Measurements from ENCODE around the gene SH3BP2. TPM values are rescaled to one million over a fixed set of nuclear protein-coding genes. Genes with fewer than 3 reads are reported as not detected.

Gene SH3BP2
- polyA plus RNA-seq, 3 donors: 19.1 to 478 (median 26.9) TPM

- Histone ChIP-seq H2AFZ (ENCODE audit: insufficient read depth, low read depth, low read length, poor library complexity, severe bottlenecking) (no peak overlapping the region), H3K9ac (ENCODE audit: insufficient read depth, low read length, poor library complexity, severe bottlenecking) (no peak overlapping the region), H3K4me2 (replicated peaks; ENCODE audit: extremely low read depth, low read length, poor library complexity, severe bottlenecking) (no peak overlapping the region), H4K20me1 (ENCODE audit: insufficient read depth, low read length) (peaks cover 80% of the 10 kb centered on the region), H3K27me3 (ENCODE audit: control insufficient read depth in 2 of 2, insufficient read depth in 2 of 2, low read length in 2 of 2) (no peaks in the 10 kb centered on the region), H3K9me3 (replicated peaks in 1 of 2; ENCODE audit: control insufficient read depth in 1 of 2, insufficient read depth in 1 of 2, low read length in 2 of 2) (no peaks in the 10 kb centered on the region), H3K4me3 (replicated peaks in 1 of 3; ENCODE audit: low read depth in 2 of 3, low read length in 3 of 3) (no peak overlapping the region), H3K79me2 (ENCODE audit: insufficient read depth, low read length) (peaks cover 50% of the 10 kb centered on the region), H3K36me3 (replicated peaks in 1 of 2; ENCODE audit: control insufficient read depth in 1 of 2, insufficient read depth in 2 of 2, low read length in 2 of 2) (peaks cover 47 to 78% of the 10 kb centered on the region in 2 donors), H3K4me1 (ENCODE audit: control insufficient read depth in 1 of 2, insufficient read depth in 2 of 2, low read length in 2 of 2) (no peaks in the 10 kb centered on the region), H3K27ac (ENCODE audit: low read depth in 1 of 2, low read length in 2 of 2) (peak overlapping the region in 1 of 2 donors; percentile 21)
- intact Hi-C loops (cut with micrococcal nuclease): no loop called here
- H3K9me3 Mint-ChIP-seq: peaks cover 0 to 2% (median 0%) of the 10 kb centered on the region in 7 donors
- peaks cover 0 to 1% (median 0%) of the 10 kb centered on the region in 3 donors for H3K27me3 Mint-ChIP-seq (ENCODE audit: low read depth in 3 of 3)
- H3K36me3 Mint-ChIP-seq: peaks cover 53 to 73% of the 10 kb centered on the region in 2 donors
- peak overlapping the region in 5 of 7 donors; percentile 34 to 63 (median 37) for H3K27ac Mint-ChIP-seq
- no peak for TF ChIP-seq CTCF (IDR thresholded peaks at IDR 0.05)
- WGBS (ENCODE audit: insufficient coverage): 98% methylated on average over 5 of the region's 5 CpGs
- no peak overlapping the region for H3K4me3 Mint-ChIP-seq
- H3K4me1 Mint-ChIP-seq: no peaks in the 10 kb centered on the region
- DNase-seq: no peak
Measured at GRCh38 chr4:2878346-2878745, 85.5 kb downstream of the SH3BP2 start.

GRCh38 chr4:2879026-2879425 is 86.1 kb downstream of the SH3BP2 start:
- 100% methylated on average over 4 of the region's 5 CpGs for WGBS (ENCODE audit: insufficient coverage)
- Mint-ChIP-seq H3K4me1 (no peaks in the 10 kb centered on the region), H3K27me3 (ENCODE audit: low read depth in 3 of 3) (peaks cover 0 to 1% (median 0%) of the 10 kb centered on the region in 3 donors), H3K36me3 (peaks cover 57 to 80% of the 10 kb centered on the region in 2 donors), H3K4me3 (no peak overlapping the region), H3K9me3 (peaks cover 0 to 2% (median 0%) of the 10 kb centered on the region in 7 donors), H3K27ac (peak overlapping the region in 2 of 7 donors; percentile 28 to 66)
- no peaks in the 10 kb centered on the region for H3K4me1 ChIP-seq (ENCODE audit: control insufficient read depth in 1 of 2, insufficient read depth in 2 of 2, low read length in 2 of 2)
- H3K9me3 ChIP-seq (replicated peaks in 1 of 2; ENCODE audit: control insufficient read depth in 1 of 2, insufficient read depth in 1 of 2, low read length in 2 of 2): no peaks in the 10 kb centered on the region
- no peak overlapping the region for H3K4me2 ChIP-seq (replicated peaks; ENCODE audit: extremely low read depth, low read length, poor library complexity, severe bottlenecking)
- DNase-seq: no peak
- H3K27ac ChIP-seq (ENCODE audit: low read depth in 1 of 2, low read length in 2 of 2): peak overlapping the region in 1 of 2 donors; percentile 21
- no peak for TF ChIP-seq CTCF (IDR thresholded peaks at IDR 0.05)
- intact Hi-C loops (cut with micrococcal nuclease): no loop called here
- no peak overlapping the region for H3K4me3 ChIP-seq (replicated peaks in 1 of 3; ENCODE audit: low read depth in 2 of 3, low read length in 3 of 3)
- no peak overlapping the region for H3K9ac ChIP-seq (ENCODE audit: insufficient read depth, low read length, poor library complexity, severe bottlenecking)
- H3K79me2 ChIP-seq (ENCODE audit: insufficient read depth, low read length): peaks cover 43% of the 10 kb centered on the region
- H3K27me3 ChIP-seq (ENCODE audit: control insufficient read depth in 2 of 2, insufficient read depth in 2 of 2, low read length in 2 of 2): no peaks in the 10 kb centered on the region
- peaks cover 48 to 83% of the 10 kb centered on the region in 2 donors for H3K36me3 ChIP-seq (replicated peaks in 1 of 2; ENCODE audit: control insufficient read depth in 1 of 2, insufficient read depth in 2 of 2, low read length in 2 of 2)
- no peak overlapping the region for H2AFZ ChIP-seq (ENCODE audit: insufficient read depth, low read depth, low read length, poor library complexity, severe bottlenecking)
- peaks cover 75% of the 10 kb centered on the region for H4K20me1 ChIP-seq (ENCODE audit: insufficient read depth, low read length)
